GM12864 (cell line): ENCODE data around the gene FNDC8.

Source experiments
- DNase-seq: peaks from one replicate; pipeline ENCODE4 v3.0.0-alpha.2; 2011; ENCODE audit warnings: low read depth
- H3K4me3 ChIP-seq: 2 replicates; pipeline ENCODE4 v1.5.1; 2011; ENCODE audit warnings: mild to moderate bottlenecking, low read depth, low read length, control low read depth
- CTCF ChIP-seq: IDR thresholded peaks from 2 replicates; pipeline ENCODE4 v1.5.1; 2011; ENCODE audit warnings: low read depth, mild to moderate bottlenecking, moderate library complexity, low read length, control low read depth, inconsistent platforms; ENCODE audit errors: missing control alignments

FNDC8 gene

GRCh38 chr17:35116845-35117244 lies 4.6 kb upstream of the FNDC8 start:
- no peak overlapping the region for H3K4me3 ChIP-seq
- TF ChIP-seq CTCF: no peak
- DNase-seq: no peak

GRCh38 chr17:35117984-35118383 lies 3.4 kb upstream of the FNDC8 start:
- peak overlapping the region; percentile 97; the same call in 1 of the 2 replicates for H3K4me3 ChIP-seq
- DNase-seq: no peak
- peak; percentile 59 for TF ChIP-seq CTCF

GRCh38 chr17:35119370-35120165 lies 1.8 kb upstream of the FNDC8 start, which contains the start of gene RAD51D:
Gene RAD51D, minus strand, starts transcription at chr17:35119860. Its CDS starts 247 bp downstream, at chr17:35119613.
- TF ChIP-seq CTCF: peak; percentile 84
- DNase-seq: no peak

GRCh38 chr17:35127751-35128514 lies 6.5 kb downstream of the FNDC8 start:
- DNase-seq: no peak
- H3K4me3 ChIP-seq: no peak overlapping the region
- no peak for TF ChIP-seq CTCF

More at GRCh38 chr17:35119370-35120165, 1.8 kb upstream of the FNDC8 start, which contains the start of gene RAD51D:
- H3K4me3 ChIP-seq: peak within 1 kb of the TSS; percentile 97

- no peak overlapping the region for H3K4me3 ChIP-seq
- DNase-seq: no peak
- no peak for TF ChIP-seq CTCF
Measured at GRCh38 chr17:35129154-35129972, 7.9 kb downstream of the FNDC8 start.

GRCh38 chr17:35129973-35130351 lies 8.5 kb downstream of the FNDC8 start:
- no peak for DNase-seq
- TF ChIP-seq CTCF: no peak
- H3K4me3 ChIP-seq: no peak overlapping the region
